Right lobe of liver (tissue), 4 donors: ENCODE measurements around the gene TRIOBP.

Source experiments
- POLR2A ChIP-seq: fragments of 450-650 bp; IDR thresholded peaks from one replicate; pipeline ENCODE4 v1.6.1; 2017; ENCODE audit warnings: antibody characterized with exemption, mild to moderate bottlenecking
- TF ChIP-seq, protein P1 (sequence below), 4 donors: fragments of 200-600 bp in 3 of 4; fragments of 450-650 bp in 1 of 4; IDR thresholded peaks; one replicate each; pipeline versions ENCODE4 v1.5.1 to v1.8.0; 2016 to 2022; ENCODE audit warnings: antibody characterized with exemption in 4 of 4, mild to moderate bottlenecking in 2 of 4
- donor health status: DM: no; HTN: no; CAD: no.
- donor health status: DM: no; HTN: no; CAD: no.
- donor health status: DM: no; HTN: yes; CAD: no.

DNA sequence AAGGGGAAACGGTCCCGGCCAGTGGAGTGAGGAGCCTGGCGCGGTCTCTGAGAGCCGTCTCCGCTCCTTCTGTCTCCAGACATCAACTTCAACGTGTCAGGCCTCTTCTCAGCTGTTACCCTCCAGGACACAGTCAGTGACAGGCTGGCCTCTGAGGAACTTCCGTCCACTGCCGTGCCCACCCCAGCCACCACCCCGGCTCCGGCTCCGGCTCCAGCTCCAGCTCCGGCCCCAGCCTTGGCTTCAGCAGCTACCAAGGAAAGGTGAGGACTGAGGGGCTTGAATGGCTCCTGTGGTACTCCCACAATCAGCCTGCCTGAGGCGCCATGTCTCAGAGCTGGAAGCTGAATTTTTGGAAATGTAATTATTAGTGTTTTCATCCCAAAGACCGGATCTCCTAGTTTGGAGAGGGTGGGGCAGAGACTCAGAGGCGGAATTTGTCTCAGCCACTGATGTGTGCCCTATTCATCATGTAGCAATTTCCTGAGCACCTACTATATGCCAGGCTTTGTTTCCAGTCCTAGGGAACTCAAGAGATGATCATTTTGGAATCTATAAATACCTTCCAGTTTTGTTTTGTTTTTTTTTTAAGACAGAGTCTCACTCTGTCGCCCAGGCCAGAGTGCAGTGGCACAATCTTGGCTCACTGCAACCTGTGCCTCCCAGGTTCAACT is 46.2 kb upstream of the TRIOBP start:
- TF ChIP-seq, protein P1, sequence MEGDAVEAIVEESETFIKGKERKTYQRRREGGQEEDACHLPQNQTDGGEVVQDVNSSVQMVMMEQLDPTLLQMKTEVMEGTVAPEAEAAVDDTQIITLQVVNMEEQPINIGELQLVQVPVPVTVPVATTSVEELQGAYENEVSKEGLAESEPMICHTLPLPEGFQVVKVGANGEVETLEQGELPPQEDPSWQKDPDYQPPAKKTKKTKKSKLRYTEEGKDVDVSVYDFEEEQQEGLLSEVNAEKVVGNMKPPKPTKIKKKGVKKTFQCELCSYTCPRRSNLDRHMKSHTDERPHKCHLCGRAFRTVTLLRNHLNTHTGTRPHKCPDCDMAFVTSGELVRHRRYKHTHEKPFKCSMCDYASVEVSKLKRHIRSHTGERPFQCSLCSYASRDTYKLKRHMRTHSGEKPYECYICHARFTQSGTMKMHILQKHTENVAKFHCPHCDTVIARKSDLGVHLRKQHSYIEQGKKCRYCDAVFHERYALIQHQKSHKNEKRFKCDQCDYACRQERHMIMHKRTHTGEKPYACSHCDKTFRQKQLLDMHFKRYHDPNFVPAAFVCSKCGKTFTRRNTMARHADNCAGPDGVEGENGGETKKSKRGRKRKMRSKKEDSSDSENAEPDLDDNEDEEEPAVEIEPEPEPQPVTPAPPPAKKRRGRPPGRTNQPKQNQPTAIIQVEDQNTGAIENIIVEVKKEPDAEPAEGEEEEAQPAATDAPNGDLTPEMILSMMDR (IDR thresholded peaks at IDR 0.05) = no peak
- no peak for TF ChIP-seq POLR2A
